SHP77 (cell line): ENCODE results near the gene GOLGA6L24.
"Not testable (repeated sequence)": the region's sequence is repeated elsewhere in the genome, so short reads cannot be mapped to it uniquely, and the experiment has no call there.

Experiments
- DNase-seq, 2 experiments: peaks; one replicate each; lab custom pipeline; 2025; lab: John Stamatoyannopoulos, UW

Gene GOLGA6L24, protein sequence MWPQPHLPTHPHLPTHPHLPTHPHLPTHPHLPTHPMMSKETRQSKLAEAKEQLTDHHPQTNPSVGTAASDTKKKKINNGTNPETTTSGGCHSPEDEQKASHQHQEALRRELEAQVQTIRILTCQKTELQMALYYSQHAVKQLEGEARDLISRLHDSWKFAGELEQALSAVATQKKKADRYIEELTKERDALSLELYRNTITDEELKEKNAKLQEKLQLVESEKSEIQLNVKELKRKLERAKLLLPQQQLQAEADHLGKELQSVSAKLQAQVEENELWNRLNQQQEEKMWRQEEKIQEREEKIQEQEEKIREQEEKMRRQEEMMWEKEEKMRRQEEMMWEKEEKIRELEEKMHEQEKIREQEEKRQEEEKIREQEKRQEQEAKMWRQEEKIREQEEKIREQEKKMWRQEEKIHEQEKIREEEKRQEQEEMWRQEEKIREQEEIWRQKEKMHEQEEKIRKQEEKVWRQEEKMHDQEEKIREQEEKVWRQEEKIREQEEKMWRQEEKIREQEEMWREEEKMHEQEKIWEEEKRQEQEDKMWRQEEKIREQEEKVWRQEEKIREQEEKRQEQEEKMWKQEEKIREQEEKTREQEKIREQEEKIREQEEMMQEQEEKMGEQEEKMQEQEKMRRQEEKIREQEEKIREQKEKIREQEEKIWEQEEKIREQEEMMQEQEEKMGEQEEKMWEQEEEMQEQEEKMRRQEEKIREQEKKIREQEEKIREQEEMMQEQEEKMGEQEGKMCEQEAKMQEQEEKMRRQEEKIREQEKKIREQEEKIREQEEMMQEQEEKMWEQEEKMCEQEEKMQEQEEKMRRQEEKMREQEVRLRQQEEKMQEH

DNA sequence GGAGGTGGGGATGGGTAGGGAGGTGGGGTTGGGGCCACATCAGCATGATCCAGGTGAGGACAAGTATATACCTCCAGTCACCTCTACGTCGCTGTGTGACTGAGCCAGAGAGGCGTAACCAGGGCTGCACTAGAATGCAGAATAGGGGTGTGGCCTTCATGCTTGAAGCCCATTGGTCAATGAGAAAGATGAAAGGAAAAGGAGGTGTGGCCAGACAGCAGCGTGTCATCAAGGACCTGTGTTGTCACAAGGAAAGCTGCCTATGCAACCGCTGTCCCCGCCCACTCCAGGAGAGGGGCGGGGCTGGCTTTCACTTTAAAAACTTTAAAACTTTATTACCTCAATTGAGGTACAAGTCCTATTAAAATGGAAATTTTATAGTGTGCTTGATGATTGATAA is at the start of gene GOLGA6L24:
Gene GOLGA6L24 (minus strand): TSS at position 101 of the 400 bp plus-strand sequence. CDS start 61 bp downstream, at position 40.
- DNase-seq, result not testable (repeated sequence)

DNA sequence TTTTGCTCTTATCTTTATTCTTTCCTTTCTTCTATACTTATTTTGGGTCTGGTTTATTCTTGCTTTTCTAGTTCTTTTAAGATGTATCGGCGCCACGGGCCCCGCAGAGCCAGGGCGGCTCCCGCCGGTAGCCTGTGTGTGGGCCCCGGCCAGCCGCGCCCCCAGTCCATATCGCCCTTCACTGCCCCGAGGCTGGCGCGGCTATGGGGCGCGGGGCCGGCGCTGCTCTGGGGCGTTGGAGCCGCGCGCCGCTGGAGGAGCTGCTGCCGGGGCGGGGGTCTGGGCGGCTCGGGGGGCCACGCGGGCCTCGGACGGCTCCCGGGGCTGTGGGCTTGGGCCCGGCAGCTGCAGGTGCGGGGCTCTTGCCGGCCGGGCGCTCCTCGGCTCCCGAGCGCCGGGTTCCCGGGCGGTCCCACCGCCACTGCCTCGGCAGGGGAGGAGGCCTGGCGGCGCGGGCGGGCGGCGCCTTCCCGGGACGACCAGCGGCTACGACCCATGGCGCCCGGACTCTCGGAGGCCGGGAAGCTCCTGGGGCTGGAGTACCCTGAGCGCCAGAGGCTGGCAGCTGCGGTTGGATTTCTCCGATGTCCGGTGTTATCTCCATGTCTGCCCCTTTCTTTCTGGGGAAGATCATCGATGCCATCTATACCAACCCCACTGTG is 45.0 kb upstream of the GOLGA6L24 start:
- DNase-seq, result not testable (repeated sequence)

DNA sequence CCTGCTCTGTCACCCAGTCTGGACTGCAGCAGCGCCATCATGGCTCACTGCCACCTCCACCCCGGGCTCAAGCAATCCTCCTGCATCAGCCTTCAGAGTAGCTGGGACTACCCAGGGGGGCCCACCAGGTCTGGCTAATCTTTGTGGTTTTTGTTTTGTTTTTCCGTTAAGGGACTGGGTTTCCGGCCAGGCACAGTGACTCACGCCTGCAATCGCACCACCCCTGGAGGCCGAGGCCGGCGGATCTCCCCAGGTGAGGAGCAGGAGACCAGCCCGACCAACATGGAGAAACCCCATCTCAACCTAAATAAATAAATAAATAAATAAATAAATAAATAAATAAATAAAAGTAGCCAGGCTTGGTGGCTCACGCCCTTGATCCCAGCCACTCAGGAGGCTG is 38.1 kb upstream of the GOLGA6L24 start:
- DNase-seq, result not testable (repeated sequence)

DNA sequence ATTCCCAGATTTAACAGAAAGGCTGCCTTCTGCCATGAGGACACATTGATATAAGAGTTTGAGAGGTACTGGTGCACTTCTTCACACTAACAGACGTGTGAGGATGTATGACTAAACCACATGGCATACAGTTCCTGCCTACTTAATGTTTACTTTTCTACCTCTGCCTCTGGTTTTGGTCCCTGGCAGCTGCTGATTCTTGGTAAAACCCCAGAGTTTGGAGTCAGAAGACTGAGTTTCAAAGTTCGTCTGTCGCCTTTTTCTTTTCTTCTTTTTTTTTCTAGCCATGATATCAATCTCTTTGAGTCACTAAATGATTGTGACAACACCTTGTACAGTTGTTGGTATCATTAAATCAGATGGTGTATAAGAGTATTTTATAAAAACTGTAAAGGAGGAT is 22.2 kb upstream of the GOLGA6L24 start:
- DNase-seq, result not testable (repeated sequence)

DNA sequence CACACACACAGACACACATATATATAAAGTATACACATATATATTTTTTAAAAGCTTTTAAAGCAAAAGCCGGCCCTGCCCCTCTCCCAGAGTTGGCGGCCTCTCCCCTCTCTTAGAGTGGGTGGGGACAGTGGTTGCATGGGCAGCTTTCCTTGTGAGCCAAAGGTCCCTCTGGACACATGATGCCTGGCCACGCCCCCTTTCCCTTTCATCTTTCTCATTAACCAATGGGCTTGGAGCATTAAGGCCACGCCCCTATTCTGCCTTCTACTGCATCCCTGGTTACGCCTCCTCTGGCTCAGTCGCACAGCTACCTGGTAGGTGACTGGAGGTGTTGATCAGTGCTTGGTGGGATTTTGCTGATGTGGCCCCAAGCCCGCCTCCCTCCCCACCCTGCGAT is 20.5 kb upstream of the GOLGA6L24 start, which contains the start of gene GOLGA8F:
Gene GOLGA8F (plus strand): TSS at position 301 of the 400 bp plus-strand sequence. CDS start 98 bp downstream, at position 399.
- DNase-seq, result not testable (repeated sequence)

DNA sequence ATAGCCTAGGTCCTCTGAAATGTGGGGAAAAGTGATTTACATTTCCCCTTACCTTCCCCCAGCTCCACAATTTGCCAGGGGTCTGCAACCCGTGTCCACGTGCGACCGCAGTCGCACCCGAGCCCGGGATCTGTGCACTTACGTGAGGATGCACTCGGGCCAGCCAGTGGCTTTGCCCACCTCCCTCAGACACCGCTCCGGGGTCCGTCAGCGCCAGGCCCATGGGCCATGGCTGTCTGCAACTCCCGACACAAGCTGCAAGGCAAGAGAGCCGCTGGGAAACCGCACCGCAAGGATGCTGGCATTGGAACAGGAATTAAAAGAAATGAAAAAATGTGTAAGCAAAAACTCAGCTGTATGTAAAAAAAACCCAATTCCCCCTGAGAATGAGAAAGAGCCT is 7.6 kb upstream of the GOLGA6L24 start:
- DNase-seq, result not testable (repeated sequence)

DNA sequence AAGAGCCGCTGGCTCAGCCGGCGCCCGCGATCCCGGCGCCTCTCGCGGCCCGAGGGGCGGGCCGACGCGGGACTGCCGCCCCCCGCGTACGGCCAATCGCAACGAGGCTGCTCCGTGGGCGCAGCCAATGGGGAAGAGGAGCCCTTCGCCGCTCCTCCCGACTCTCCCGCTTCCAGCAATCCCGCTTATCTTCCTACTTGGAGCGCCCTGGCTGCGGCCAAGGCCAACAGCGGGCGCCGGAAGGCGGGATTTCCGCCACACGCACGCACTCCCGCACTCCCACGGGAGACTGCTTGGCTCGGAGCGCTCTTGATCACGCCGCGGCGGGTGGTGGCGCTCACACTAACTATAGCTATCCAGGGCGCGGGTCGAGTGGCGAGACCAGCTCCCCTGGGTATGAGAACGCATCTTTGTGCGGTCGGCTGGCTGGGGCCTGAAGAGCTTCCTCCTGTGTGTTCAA is 35.7 kb downstream of the GOLGA6L24 start, which contains the start of gene HERC2:
Gene HERC2 (minus strand): TSS at position 51 of the 460 bp plus-strand sequence. CDS start 746 bp downstream, outside the sequence.
- not testable (repeated sequence) for DNase-seq

DNA sequence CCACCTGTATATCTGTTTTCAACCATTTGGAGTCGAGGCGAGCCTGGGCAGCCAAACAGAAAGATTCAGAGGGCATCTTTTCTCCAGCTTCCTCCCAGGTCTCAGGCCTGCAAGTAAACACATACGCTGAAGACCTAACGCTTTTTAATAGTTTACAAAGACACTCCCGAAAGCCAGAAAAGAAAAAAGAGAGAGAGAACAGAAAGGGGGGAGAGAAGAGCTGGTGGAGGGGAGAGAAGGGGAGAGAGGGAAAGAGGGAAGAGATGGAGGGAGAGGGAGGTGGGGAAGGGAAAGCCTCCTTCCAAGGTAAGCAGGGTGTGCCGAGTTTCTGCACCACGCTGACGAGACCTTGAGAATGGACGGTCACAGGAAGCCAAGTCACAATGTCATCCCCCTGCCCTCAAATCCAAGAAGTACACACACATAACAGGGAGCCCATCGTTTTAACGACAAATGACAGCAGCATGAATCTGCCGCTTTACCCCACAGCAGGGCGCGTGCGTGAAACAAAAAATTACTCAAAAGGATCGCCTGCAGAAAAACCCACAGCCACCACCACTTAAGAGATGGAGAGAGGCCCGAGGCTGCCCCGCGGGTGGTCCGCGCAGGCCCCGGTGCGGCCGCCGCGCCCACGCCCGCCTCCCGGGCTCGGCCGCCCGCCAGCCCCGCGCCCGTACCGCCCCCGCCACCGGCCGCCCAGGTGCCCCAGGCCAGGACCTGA is 36.4 kb downstream of the GOLGA6L24 start:
- DNase-seq, result not testable (repeated sequence)

DNA sequence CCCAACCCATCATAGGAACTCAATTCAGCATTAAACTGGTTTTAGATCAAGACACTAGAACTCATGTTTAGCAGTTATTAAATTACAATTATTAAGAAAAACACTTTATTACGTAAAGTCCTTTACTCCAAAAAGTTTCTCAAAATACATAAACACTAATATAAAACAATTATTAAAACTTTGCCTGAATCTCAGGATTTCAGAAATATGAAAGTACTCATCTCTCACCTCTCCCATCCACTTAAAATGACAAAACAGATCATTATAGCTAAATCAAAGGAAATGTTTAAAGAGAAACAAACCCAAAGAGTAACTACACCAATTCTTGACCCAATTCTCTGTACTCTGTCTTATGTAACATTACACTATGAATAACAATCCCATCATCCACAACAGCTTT is 38.2 kb downstream of the GOLGA6L24 start:
- DNase-seq, result not testable (repeated sequence)

DNA sequence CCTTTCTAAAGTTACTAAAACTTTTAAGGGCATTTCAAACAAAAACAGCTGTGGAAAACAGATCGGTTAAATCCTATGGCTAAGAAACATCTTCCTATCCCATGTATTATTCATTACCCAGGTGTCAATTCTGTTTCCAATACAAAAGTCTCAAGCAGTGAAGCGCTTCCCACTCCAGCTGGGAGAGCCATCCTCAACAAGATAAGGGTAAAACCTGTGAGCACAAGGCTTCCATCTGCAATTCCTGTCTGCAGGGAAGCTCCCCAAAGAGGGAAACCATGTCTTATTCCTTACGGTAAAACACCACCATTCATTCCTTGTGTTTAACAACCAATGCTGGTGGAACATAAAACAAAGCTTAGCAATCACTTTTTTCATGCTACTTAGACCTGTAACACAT is 39.1 kb downstream of the GOLGA6L24 start:
- DNase-seq, result not testable (repeated sequence)

DNA sequence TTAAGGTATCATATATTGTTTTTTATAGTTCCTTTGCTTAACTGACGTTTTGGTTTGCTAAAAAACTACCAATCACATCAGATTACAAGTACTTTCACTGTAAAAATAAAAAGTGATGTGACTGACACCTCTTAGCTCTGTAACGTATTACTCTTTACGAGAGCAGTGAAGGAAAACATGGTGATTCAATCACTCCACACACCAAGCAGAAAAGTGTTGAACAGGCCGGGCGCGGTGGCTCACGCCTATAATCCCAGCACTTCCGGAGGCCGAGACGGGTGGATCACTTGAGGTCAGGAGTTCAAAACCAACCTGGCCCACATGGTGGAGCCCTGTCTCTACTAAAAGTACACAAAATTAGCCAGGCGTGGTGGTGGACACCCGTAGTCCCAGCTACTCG is 39.8 kb downstream of the GOLGA6L24 start:
- not testable (repeated sequence) for DNase-seq

DNA sequence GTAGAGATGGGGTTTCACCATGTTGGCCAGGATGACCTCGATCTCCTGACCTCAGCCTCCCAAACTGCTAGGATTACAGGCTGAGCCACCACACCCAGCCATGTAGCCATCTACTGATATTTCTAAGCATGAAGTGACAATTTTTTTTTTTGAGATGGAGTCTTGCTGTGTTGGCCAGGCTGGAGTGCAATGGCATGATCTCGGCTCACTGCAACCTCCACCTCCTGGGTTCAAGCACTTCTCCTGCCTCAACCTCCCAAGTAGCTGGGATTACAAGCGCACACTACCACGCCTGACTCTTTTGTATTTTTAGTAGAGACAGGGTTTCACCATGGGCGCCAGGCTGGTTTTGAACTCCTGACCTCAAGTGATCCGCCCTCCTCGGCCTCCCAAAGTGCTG is 40.9 kb downstream of the GOLGA6L24 start:
- not testable (repeated sequence) for DNase-seq

DNA sequence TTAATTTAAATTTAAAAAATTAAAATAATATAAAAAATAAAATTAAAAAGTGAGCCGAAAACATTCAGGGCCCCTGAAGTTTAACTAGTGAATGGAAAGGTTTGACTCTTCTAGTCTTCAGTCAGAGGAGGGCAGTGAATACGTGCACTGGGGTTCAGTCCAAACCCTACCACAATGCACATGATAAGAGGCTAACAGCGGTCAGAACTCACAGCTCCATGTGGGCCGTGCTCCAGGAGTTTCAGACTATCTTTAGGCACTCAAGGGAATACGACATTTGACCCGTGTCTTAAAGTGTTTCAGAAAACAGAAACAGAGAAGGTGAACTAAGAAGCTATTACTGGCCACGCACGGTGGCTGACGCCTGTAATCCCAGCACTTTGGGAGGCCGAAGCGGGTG is 47.4 kb downstream of the GOLGA6L24 start:
- not testable (repeated sequence) for DNase-seq

DNA sequence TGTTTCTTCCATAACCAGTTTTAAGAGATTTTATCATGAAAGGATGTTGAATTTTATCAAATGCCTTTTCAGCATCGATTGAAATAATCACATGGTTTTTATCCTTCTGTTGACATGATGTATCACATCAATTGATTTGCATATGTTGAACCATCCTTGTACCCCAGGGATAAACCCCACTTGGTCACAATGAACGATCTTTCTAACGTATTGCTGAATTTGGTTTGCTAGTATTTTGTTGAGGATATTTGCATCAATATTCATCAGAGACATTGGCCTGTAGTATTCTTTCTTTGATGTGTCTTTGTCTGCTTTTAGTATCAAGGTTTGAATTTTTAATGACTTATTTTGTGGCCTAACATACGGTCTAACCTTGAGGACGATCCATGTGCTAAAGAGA is 49.2 kb downstream of the GOLGA6L24 start:
- DNase-seq, result not testable (repeated sequence)
